Keratinocyte (primary cell): ENCODE measurements around the gene AGPS. TPM values are rescaled to one million over a fixed set of nuclear protein-coding genes. Genes with fewer than 3 reads are reported as not detected.

Source experiments
- DNase-seq: peaks from one replicate; pipeline ENCODE4 v3.0.0-alpha.2; 2011; ENCODE audit warnings: low read depth, missing footprints, low spot score
- FAIRE-seq: peaks from 2 replicates; lab custom pipeline; 2011; peaks lifted over from hg19 to GRCh38; lab: Jason Lieb, UNC
- H2AFZ ChIP-seq: 2 replicates; pipeline ENCODE4 v1.6.0; 2012; ENCODE audit warnings: low read length, control low read depth, inconsistent platforms; ENCODE audit not compliant: control insufficient read depth
- H3K27ac ChIP-seq: 2 replicates; pipeline ENCODE4 v1.5.1; 2011; ENCODE audit warnings: low read length; ENCODE audit not compliant: control insufficient read depth, insufficient read depth
- H3K27me3 ChIP-seq: 3 replicates; pipeline ENCODE4 v1.6.0; 2011; ENCODE audit warnings: low read length; ENCODE audit not compliant: control insufficient read depth, insufficient read depth; ENCODE audit errors: extremely low read depth
- H3K36me3 ChIP-seq, 2 experiments: 2 replicates in 1 of 2; 3 replicates in 1 of 2; pipeline ENCODE4 v1.5.1; 2011; ENCODE audit warnings: low read length in 2 of 2, mild to moderate bottlenecking in 1 of 2; ENCODE audit not compliant: control insufficient read depth in 2 of 2, insufficient read depth in 2 of 2; ENCODE audit errors: extremely low read depth in 1 of 2
- H3K4me1 ChIP-seq: 3 replicates; pipeline ENCODE4 v1.5.1; 2011; ENCODE audit warnings: low read length; ENCODE audit not compliant: control insufficient read depth, insufficient read depth; ENCODE audit errors: extremely low read depth
- H3K4me2 ChIP-seq: 3 replicates; pipeline ENCODE4 v1.6.0; 2011; ENCODE audit warnings: low read depth, low read length; ENCODE audit not compliant: control insufficient read depth, insufficient read depth; ENCODE audit errors: extremely low read depth
- H3K4me3 ChIP-seq, 3 experiments: fragments of 200-600 bp in 1 of 3; sonication (generic) in 1 of 3; 2 replicates in 2 of 3; 3 replicates in 1 of 3; pipeline ENCODE4 v1.5.1; 2011 to 2016; ENCODE audit warnings: low read length in 3 of 3, mild to moderate bottlenecking in 3 of 3, control low read depth in 2 of 3, inconsistent platforms in 1 of 3, low read depth in 1 of 3, mixed read lengths in 1 of 3, mixed run types in 1 of 3, moderate library complexity in 1 of 3; ENCODE audit not compliant: control insufficient read depth in 2 of 3, insufficient read depth in 2 of 3; ENCODE audit errors: extremely low read depth in 1 of 3
- H3K79me2 ChIP-seq: 2 replicates; pipeline ENCODE4 v1.6.0; 2012; ENCODE audit warnings: low read length; ENCODE audit not compliant: control insufficient read depth, insufficient read depth
- H3K9ac ChIP-seq: 3 replicates; pipeline ENCODE4 v1.6.0; 2011; ENCODE audit warnings: low read length; ENCODE audit not compliant: control insufficient read depth, insufficient read depth; ENCODE audit errors: extremely low read depth
- H3K9me1 ChIP-seq: 3 replicates; pipeline ENCODE4 v1.6.0; 2011; ENCODE audit warnings: low read length; ENCODE audit not compliant: control insufficient read depth, insufficient read depth; ENCODE audit errors: extremely low read depth
- H3K9me3 ChIP-seq: 2 replicates; pipeline ENCODE4 v1.5.1; 2012; ENCODE audit warnings: low read depth, low read length; ENCODE audit not compliant: control insufficient read depth
- H4K20me1 ChIP-seq: 3 replicates; pipeline ENCODE4 v1.6.0; 2011; ENCODE audit warnings: low read length; ENCODE audit not compliant: control insufficient read depth, insufficient read depth; ENCODE audit errors: extremely low read depth
- CTCF ChIP-seq, 3 experiments: IDR thresholded peaks in 1 of 3; conservative IDR thresholded peaks in 1 of 3; optimal IDR thresholded peaks in 1 of 3; 2 replicates in 2 of 3; 3 replicates in 1 of 3; pipeline versions ENCODE3 to v1.5.1; 2011; ENCODE audit warnings: low read length in 3 of 3, mild to moderate bottlenecking in 3 of 3, moderate library complexity in 2 of 3, control low read depth in 1 of 3, inconsistent platforms in 1 of 3; ENCODE audit not compliant: insufficient read depth in 2 of 3; ENCODE audit errors: extremely low read depth in 1 of 3
- EZH2 ChIP-seq: IDR thresholded peaks from one replicate; pipeline ENCODE4 v1.6.1; 2012; ENCODE audit warnings: inconsistent platforms, mild to moderate bottlenecking, low read length, moderate library complexity
- dilution Hi-C: fragments of 300-500 bp; cut with MboI; formaldehyde crosslinking; loops from one replicate; pipeline ENCODE4 v1.7.0; 2020; ENCODE audit warnings: low sequenced_read_pairs; ENCODE audit not compliant: extremely low pct_ligation_motif_present
- polyA plus RNA-seq, 5 experiments: library from polyadenylated mRNA; depleted of rRNA in 3 of 5; stranded (reverse) in 3 of 5; stranded (forward) in 1 of 5; unstranded in 1 of 5; fragments of >200 nt; gene quantifications; 1 replicate in 1 of 5; 2 replicates in 3 of 5; 3 replicates in 1 of 5; pipeline versions ENCODE4 v1.2.1 to v1.2.3, GENCODE V29; 2011 to 2012; ENCODE audit warnings: missing spikeins in 2 of 5, low read depth in 1 of 5, low replicate concordance in 1 of 5

AGPS gene
- polyA plus RNA-seq, 1 donor (not counting 4 experiments of a cell fraction or from before 2014, with no cell fraction given) = 28.0 TPM

DNA sequence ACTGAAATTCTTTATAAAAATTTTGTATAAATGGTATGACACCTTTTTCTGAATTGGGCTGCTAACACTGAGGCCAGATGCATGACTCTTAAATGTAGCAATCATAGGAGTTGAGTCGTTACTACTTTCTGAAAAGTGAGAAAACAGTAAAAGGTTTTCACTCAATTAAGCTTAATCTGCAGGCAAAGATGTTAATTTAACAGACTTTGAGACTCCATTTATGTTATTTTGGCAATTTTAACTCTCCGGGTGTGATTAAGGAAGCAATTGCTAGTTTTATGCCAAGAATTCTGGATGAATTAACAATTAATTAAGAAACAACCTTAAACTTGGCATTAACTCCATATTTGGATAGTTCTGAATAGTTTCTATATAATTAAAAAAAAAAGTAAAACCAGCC is 104.3 kb downstream of the AGPS start:
- FAIRE-seq = no peak
- H3K36me3 ChIP-seq = no peaks in the 10 kb centered on the region
- TF ChIP-seq EZH2 (no peak), CTCF (optimal IDR thresholded peaks at IDR 0.05 in 1 of 3, IDR thresholded peaks at IDR 0.05 in 1 of 3, conservative IDR thresholded peaks at IDR 0.05 in 1 of 3; ENCODE audit: extremely low read depth in 1 of 3, insufficient read depth in 2 of 3, low read length in 3 of 3) (no peak)

DNA sequence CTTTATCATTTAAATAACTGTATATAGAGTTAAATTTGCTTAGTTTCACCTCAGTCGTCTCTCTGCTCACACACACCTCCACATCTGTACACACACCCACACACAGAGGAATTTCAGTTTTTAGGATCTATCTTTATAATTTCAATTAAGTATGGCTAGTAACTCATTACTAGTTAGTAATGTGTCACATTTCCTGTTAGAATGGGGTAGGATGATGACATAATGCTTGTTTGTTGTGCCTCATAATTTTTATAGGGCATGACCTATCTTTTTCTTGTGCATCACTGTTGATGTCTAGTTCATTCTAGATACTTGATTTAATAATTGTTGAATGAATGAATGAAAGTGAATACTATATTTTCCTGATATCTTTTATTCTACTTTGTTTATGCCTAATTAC is 108.6 kb downstream of the AGPS start:
- DNase-seq (no peak), FAIRE-seq (no peak)
- TF ChIP-seq CTCF (optimal IDR thresholded peaks at IDR 0.05 in 1 of 3, IDR thresholded peaks at IDR 0.05 in 1 of 3, conservative IDR thresholded peaks at IDR 0.05 in 1 of 3; ENCODE audit: extremely low read depth in 1 of 3, insufficient read depth in 2 of 3, low read length in 3 of 3) (no peak), EZH2 (no peak)
- dilution Hi-C loops = no loop called here
- H3K4me3 ChIP-seq = no peak overlapping the region
- H3K27ac ChIP-seq = no peak overlapping the region
- H3K4me2 ChIP-seq = no peak overlapping the region
- H3K9me3 ChIP-seq = no peaks in the 10 kb centered on the region
- H4K20me1 ChIP-seq = no peaks in the 10 kb centered on the region
- no peaks in the 10 kb centered on the region for H3K36me3 ChIP-seq
- H3K9ac ChIP-seq = no peak overlapping the region
- H2AFZ ChIP-seq = no peak overlapping the region
- H3K4me1 ChIP-seq = no peaks in the 10 kb centered on the region
- H3K79me2 ChIP-seq = no peaks in the 10 kb centered on the region
- no peaks in the 10 kb centered on the region for H3K9me1 ChIP-seq
- no peaks in the 10 kb centered on the region for H3K27me3 ChIP-seq

More for the DNA sequence above, 104.3 kb downstream of the AGPS start:
- DNase-seq = no peak
- Histone ChIP-seq H3K4me1 (no peaks in the 10 kb centered on the region), H3K27me3 (no peaks in the 10 kb centered on the region), H4K20me1 (no peaks in the 10 kb centered on the region), H3K9ac (no peak overlapping the region), H3K4me3 (no peak overlapping the region), H2AFZ (no peak overlapping the region), H3K79me2 (no peaks in the 10 kb centered on the region), H3K4me2 (no peak overlapping the region), H3K27ac (no peak overlapping the region), H3K9me1 (no peaks in the 10 kb centered on the region), H3K9me3 (no peaks in the 10 kb centered on the region)
- dilution Hi-C loops = no loop called here
